Choroid plexus epithelial cell (primary cell): ENCODE measurements around the gene GULP1.

Experiments used
- DNase-seq: peaks from one replicate; pipeline ENCODE4 v3.0.0-alpha.2; 2010; ENCODE audit warnings: low read depth
- H3K4me3 ChIP-seq: 2 replicates; pipeline ENCODE4 v1.5.1; 2011; ENCODE audit warnings: low read depth, mild to moderate bottlenecking, control low read depth, low read length, moderate library complexity
- TF ChIP-seq, protein P1 (sequence below): conservative IDR thresholded peaks from 2 replicates; pipeline ENCODE4 v1.5.1; 2011; ENCODE audit warnings: low read depth, mild to moderate bottlenecking, control low read depth, inconsistent platforms, low read length, moderate library complexity

Gene GULP1

GRCh38 chr2:188426121-188426520 lies 134.4 kb downstream of the GULP1 start:
- no peak overlapping the region for H3K4me3 ChIP-seq
- DNase-seq: no peak
- TF ChIP-seq, protein P1, sequence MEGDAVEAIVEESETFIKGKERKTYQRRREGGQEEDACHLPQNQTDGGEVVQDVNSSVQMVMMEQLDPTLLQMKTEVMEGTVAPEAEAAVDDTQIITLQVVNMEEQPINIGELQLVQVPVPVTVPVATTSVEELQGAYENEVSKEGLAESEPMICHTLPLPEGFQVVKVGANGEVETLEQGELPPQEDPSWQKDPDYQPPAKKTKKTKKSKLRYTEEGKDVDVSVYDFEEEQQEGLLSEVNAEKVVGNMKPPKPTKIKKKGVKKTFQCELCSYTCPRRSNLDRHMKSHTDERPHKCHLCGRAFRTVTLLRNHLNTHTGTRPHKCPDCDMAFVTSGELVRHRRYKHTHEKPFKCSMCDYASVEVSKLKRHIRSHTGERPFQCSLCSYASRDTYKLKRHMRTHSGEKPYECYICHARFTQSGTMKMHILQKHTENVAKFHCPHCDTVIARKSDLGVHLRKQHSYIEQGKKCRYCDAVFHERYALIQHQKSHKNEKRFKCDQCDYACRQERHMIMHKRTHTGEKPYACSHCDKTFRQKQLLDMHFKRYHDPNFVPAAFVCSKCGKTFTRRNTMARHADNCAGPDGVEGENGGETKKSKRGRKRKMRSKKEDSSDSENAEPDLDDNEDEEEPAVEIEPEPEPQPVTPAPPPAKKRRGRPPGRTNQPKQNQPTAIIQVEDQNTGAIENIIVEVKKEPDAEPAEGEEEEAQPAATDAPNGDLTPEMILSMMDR: no peak

- no peak for DNase-seq
- H3K4me3 ChIP-seq: no peak overlapping the region
- TF ChIP-seq, protein P1: no peak
Measured at GRCh38 chr2:188430705-188431104, 139.0 kb downstream of the GULP1 start.

DNA sequence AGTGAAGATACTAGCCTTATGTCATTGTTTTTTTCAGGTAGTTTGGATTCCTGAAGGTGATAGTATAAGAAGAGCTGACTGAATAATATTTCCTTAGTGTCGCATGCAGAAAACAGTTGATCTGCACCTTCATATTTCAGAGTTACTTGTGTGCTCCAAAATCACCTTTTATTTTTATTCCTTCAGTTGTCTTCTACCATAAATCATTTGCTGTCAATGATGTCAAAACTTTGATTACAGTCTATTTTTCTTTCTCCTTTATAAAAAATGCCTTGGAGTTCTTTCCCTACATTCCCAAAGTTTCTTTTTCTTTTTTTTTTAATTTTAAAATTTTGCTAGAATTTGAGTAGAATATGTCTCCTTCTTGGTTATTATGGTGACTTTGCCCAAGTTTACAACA lies 142.3 kb downstream of the GULP1 start:
- no peak overlapping the region for H3K4me3 ChIP-seq
- TF ChIP-seq, protein P1: no peak
- no peak for DNase-seq

GRCh38 chr2:188435115-188435514 lies 143.4 kb downstream of the GULP1 start:
- no peak overlapping the region for H3K4me3 ChIP-seq
- TF ChIP-seq, protein P1: no peak
- DNase-seq: no peak

DNA sequence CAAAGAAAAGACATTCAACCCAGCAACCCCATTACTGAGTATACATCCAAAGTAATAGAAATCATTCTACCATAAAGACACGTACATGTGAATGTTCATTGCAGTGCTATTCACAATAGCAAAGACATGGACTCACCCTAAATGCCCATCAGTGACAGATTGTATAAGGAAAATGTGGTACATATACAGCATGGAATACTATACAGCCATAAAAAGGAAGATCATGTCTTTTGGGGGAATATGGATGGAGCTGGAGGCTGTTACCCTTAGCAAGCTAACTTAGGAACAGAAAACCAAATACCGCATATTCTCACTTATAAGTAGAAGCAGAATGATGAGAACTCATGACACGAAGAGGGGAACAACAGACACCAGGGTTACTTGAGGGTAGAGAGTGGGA lies 145.9 kb downstream of the GULP1 start:
- H3K4me3 ChIP-seq: no peak overlapping the region
- no peak for DNase-seq
- TF ChIP-seq, protein P1: no peak

- DNase-seq: no peak
- TF ChIP-seq, protein P1: no peak
- H3K4me3 ChIP-seq: no peak overlapping the region
Measured at GRCh38 chr2:188439986-188440385, 148.3 kb downstream of the GULP1 start.

- TF ChIP-seq, protein P1: no peak
- no peak for DNase-seq
- no peak overlapping the region for H3K4me3 ChIP-seq
Measured at GRCh38 chr2:188440849-188441248, 149.2 kb downstream of the GULP1 start.
